ENCODE data around the gene IRS2. TPM values are rescaled to one million over a fixed set of nuclear protein-coding genes. Genes with fewer than 3 reads are reported as not detected.

Gene IRS2
- total and polyA plus RNA-seq, 2 donors (not counting 1 experiment from before 2014, with no cell fraction given) = 2.3 TPM

DNA sequence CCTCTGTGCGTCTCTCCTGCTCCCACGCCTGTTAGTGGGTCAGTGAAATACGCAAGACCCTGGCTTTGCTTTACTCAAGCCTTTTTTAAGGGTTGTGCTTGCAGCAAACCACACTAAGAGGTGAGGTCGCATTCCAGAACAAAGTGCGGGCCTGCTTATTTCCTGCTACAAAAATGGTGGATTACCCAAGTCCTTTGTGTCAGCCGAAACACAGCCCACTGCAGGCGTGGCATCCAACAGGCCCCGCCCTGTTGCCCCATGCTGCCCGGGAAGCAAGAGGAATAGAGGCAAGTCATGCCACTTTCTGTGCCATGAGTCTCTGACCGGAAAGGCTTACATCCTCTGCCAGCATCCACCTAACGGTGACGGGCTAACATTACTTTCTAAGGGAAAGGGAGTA lies 7.7 kb upstream of the IRS2 start:
- no peak overlapping the region for H3K27ac ChIP-seq (ENCODE audit: insufficient read depth, low read length)
- H3K9me3 ChIP-seq (ENCODE audit: control insufficient read depth, insufficient read depth, low read depth, low read length) = no peaks in the 10 kb centered on the region
- no peak overlapping the region for H3K4me2 ChIP-seq (ENCODE audit: extremely low read depth, insufficient read depth, low read length)
- H3K9ac ChIP-seq (ENCODE audit: insufficient read depth, low read length) = no peak overlapping the region
- peaks cover 5% of the 10 kb centered on the region for H3K27me3 ChIP-seq (ENCODE audit: control insufficient read depth, insufficient read depth, low read length)
- no peaks in the 10 kb centered on the region for H4K20me1 ChIP-seq (ENCODE audit: control insufficient read depth, extremely low read depth, insufficient read depth, low read length)
- no peak overlapping the region for H2AFZ ChIP-seq (ENCODE audit: low read length)
- no peaks in the 10 kb centered on the region for H3K36me3 ChIP-seq (ENCODE audit: control insufficient read depth, insufficient read depth, low read length)
- no peaks in the 10 kb centered on the region for H3K79me2 ChIP-seq (ENCODE audit: control insufficient read depth, insufficient read depth, low read length)
- peak in 1 of 2 donors; percentile 23 for DNase-seq (ENCODE audit: low read depth in 2 of 2)
- no peaks in the 10 kb centered on the region for H3K4me1 ChIP-seq (ENCODE audit: control insufficient read depth, extremely low read depth, insufficient read depth, low read length)
- TF ChIP-seq, protein P1, sequence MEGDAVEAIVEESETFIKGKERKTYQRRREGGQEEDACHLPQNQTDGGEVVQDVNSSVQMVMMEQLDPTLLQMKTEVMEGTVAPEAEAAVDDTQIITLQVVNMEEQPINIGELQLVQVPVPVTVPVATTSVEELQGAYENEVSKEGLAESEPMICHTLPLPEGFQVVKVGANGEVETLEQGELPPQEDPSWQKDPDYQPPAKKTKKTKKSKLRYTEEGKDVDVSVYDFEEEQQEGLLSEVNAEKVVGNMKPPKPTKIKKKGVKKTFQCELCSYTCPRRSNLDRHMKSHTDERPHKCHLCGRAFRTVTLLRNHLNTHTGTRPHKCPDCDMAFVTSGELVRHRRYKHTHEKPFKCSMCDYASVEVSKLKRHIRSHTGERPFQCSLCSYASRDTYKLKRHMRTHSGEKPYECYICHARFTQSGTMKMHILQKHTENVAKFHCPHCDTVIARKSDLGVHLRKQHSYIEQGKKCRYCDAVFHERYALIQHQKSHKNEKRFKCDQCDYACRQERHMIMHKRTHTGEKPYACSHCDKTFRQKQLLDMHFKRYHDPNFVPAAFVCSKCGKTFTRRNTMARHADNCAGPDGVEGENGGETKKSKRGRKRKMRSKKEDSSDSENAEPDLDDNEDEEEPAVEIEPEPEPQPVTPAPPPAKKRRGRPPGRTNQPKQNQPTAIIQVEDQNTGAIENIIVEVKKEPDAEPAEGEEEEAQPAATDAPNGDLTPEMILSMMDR (conservative IDR thresholded peaks at IDR 0.05 in 1 of 2, IDR thresholded peaks at IDR 0.05 in 1 of 2; ENCODE audit: low read depth in 1 of 2, low read length in 2 of 2) = no peak
- TF ChIP-seq EZH2 (IDR thresholded peaks at IDR 0.05; ENCODE audit: low read length, missing control alignments) = no peak
- H3K4me3 ChIP-seq (replicated peaks in 1 of 4; ENCODE audit: control extremely low read depth in 1 of 4, insufficient read depth in 1 of 4, low read depth in 3 of 4, low read length in 4 of 4) = no peak overlapping the region

DNA sequence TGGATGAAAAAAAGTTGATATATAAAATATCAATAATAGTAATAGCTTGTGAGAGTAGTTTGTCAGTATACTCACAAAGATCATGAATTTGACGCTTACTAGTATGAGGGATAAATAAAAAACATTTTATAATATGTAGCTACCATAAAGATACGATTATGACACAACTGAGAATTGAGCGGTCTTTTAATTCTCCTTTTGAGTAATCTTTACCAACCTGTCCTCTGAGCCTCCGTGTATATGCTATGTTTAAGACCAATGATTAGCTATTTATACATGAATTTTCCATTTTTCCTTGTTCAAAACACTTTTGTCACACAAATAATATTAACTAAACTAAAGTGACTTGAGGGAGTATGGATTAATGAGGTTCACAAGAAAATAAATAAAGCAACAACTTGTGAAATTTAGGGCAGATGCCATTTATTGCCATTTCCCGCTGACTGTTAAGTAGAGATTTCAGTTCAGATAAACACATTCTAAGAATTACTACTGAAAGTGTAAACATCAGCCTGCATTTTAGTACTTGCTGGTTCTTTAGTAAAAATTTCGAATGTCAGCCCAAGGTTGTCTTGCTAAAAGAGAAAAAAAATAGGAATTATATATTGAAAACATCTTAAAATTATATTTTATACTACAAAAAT lies 6.2 kb upstream of the IRS2 start:
- H3K36me3 ChIP-seq (ENCODE audit: control insufficient read depth, insufficient read depth, low read length) = no peaks in the 10 kb centered on the region
- no peaks in the 10 kb centered on the region for H3K79me2 ChIP-seq (ENCODE audit: control insufficient read depth, insufficient read depth, low read length)
- H3K4me2 ChIP-seq (ENCODE audit: extremely low read depth, insufficient read depth, low read length) = no peak overlapping the region
- no peak overlapping the region for H3K4me3 ChIP-seq (replicated peaks in 1 of 4; ENCODE audit: control extremely low read depth in 1 of 4, insufficient read depth in 1 of 4, low read depth in 3 of 4, low read length in 4 of 4)
- no peak overlapping the region for H3K27ac ChIP-seq (ENCODE audit: insufficient read depth, low read length)
- no peak for DNase-seq (ENCODE audit: low read depth in 2 of 2)
- no peaks in the 10 kb centered on the region for H3K4me1 ChIP-seq (ENCODE audit: control insufficient read depth, extremely low read depth, insufficient read depth, low read length)
- no peak overlapping the region for H2AFZ ChIP-seq (ENCODE audit: low read length)
- no peak for TF ChIP-seq EZH2 (IDR thresholded peaks at IDR 0.05; ENCODE audit: low read length, missing control alignments)
- TF ChIP-seq, protein P1 (conservative IDR thresholded peaks at IDR 0.05 in 1 of 2, IDR thresholded peaks at IDR 0.05 in 1 of 2; ENCODE audit: low read depth in 1 of 2, low read length in 2 of 2) = no peak
- H3K9ac ChIP-seq (ENCODE audit: insufficient read depth, low read length) = no peak overlapping the region
- no peaks in the 10 kb centered on the region for H4K20me1 ChIP-seq (ENCODE audit: control insufficient read depth, extremely low read depth, insufficient read depth, low read length)
- H3K27me3 ChIP-seq (ENCODE audit: control insufficient read depth, insufficient read depth, low read length) = peaks cover 5% of the 10 kb centered on the region
- H3K9me3 ChIP-seq (ENCODE audit: control insufficient read depth, insufficient read depth, low read depth, low read length) = no peaks in the 10 kb centered on the region

GRCh38 chr13:109790942-109791605 lies 4.7 kb upstream of the IRS2 start:
- Histone ChIP-seq H3K79me2 (ENCODE audit: control insufficient read depth, insufficient read depth, low read length) (no peaks in the 10 kb centered on the region), H3K9ac (ENCODE audit: insufficient read depth, low read length) (no peak overlapping the region), H3K27ac (ENCODE audit: insufficient read depth, low read length) (no peak overlapping the region), H4K20me1 (ENCODE audit: control insufficient read depth, extremely low read depth, insufficient read depth, low read length) (no peaks in the 10 kb centered on the region), H3K9me3 (ENCODE audit: control insufficient read depth, insufficient read depth, low read depth, low read length) (no peaks in the 10 kb centered on the region), H3K27me3 (ENCODE audit: control insufficient read depth, insufficient read depth, low read length) (peaks cover 2% of the 10 kb centered on the region), H3K4me3 (replicated peaks in 1 of 4; ENCODE audit: control extremely low read depth in 1 of 4, insufficient read depth in 1 of 4, low read depth in 3 of 4, low read length in 4 of 4) (no peak overlapping the region), H3K4me2 (ENCODE audit: extremely low read depth, insufficient read depth, low read length) (no peak overlapping the region), H2AFZ (ENCODE audit: low read length) (no peak overlapping the region), H3K4me1 (ENCODE audit: control insufficient read depth, extremely low read depth, insufficient read depth, low read length) (no peaks in the 10 kb centered on the region), H3K36me3 (ENCODE audit: control insufficient read depth, insufficient read depth, low read length) (no peaks in the 10 kb centered on the region)
- TF ChIP-seq EZH2 (IDR thresholded peaks at IDR 0.05; ENCODE audit: low read length, missing control alignments) = no peak
- TF ChIP-seq, protein P1 (conservative IDR thresholded peaks at IDR 0.05 in 1 of 2, IDR thresholded peaks at IDR 0.05 in 1 of 2; ENCODE audit: low read depth in 1 of 2, low read length in 2 of 2) = peak; percentile 30 to 58
- peak; percentile 22 to 62 for DNase-seq (ENCODE audit: low read depth in 2 of 2)

Data from fibroblast of lung (primary cell).